Neural crest cell (in vitro differentiated cells): ENCODE data around the gene EME1. TPM values are rescaled to one million over a fixed set of nuclear protein-coding genes. Genes with fewer than 3 reads are reported as not detected.
"Not testable (repeated sequence)": the region's sequence is repeated elsewhere in the genome, so short reads cannot be mapped to it uniquely, and the experiment has no call there.

Source experiments
- DNase-seq: peaks from one replicate; pipeline ENCODE4 v3.0.0; 2021; ENCODE audit warnings: low read depth, mixed read lengths, low spot score
- H3K27ac Mint-ChIP-seq: one replicate; pipeline ENCODE4 v1.8.0; 2021; ENCODE audit warnings: mild to moderate bottlenecking, mixed read lengths; ENCODE audit not compliant: unreplicated experiment
- H3K27me3 Mint-ChIP-seq: 2 replicates; pipeline ENCODE4 v1.8.0; 2021; ENCODE audit warnings: low read depth, mild to moderate bottlenecking, mixed read lengths
- H3K36me3 Mint-ChIP-seq: 2 replicates; pipeline ENCODE4 v1.8.0; 2021; ENCODE audit warnings: low read depth, mild to moderate bottlenecking, mixed read lengths
- H3K4me1 Mint-ChIP-seq: 2 replicates; pipeline ENCODE4 v1.8.0; 2021; ENCODE audit warnings: mixed read lengths
- H3K4me3 Mint-ChIP-seq: one replicate; pipeline ENCODE4 v1.8.0; 2021; ENCODE audit warnings: mild to moderate bottlenecking, mixed read lengths
- H3K9me3 Mint-ChIP-seq: 2 replicates; pipeline ENCODE4 v1.8.0; 2021; ENCODE audit warnings: mixed read lengths
- CTCF ChIP-seq: fragments of 200-600 bp; sonication (generic); conservative IDR thresholded peaks from 2 replicates; pipeline ENCODE4 v1.5.0; 2021; ENCODE audit warnings: antibody characterized with exemption, mild to moderate bottlenecking
- total RNA-seq: library from RNA; stranded (reverse); gene quantifications from 2 replicates; pipeline ENCODE4 v1.2.1, GENCODE V29; 2021

EME1 gene
- total RNA-seq, 1 donor from 2014 or later, result 31.4 TPM

- peak; percentile 45 for DNase-seq
- H3K36me3 Mint-ChIP-seq, result no peaks in the 10 kb centered on the region
- TF ChIP-seq CTCF, result no peak
- peaks cover 36% of the 10 kb centered on the region for H3K4me1 Mint-ChIP-seq
- no peaks in the 10 kb centered on the region for H3K27me3 Mint-ChIP-seq
- H3K4me3 Mint-ChIP-seq, result peak within 1 kb of the TSS; percentile 85
- H3K9me3 Mint-ChIP-seq, result peaks cover 3% of the 10 kb centered on the region
- peak within 1 kb of the TSS; percentile 78 for H3K27ac Mint-ChIP-seq
These were observed 52.8 kb downstream of the EME1 start, which contains the start of gene ACSF2 for GRCh38 chr17:50425682-50426471. TSS of gene ACSF2 (plus strand) at chr17:50426218. CDS start at chr17:50426262, 44 bp downstream.

- peak overlapping the region; percentile 85 for H3K4me3 Mint-ChIP-seq
- peaks cover 41% of the 10 kb centered on the region for H3K4me1 Mint-ChIP-seq
- H3K27ac Mint-ChIP-seq, result no peak overlapping the region
- DNase-seq, result no peak
- TF ChIP-seq CTCF, result no peak
- H3K27me3 Mint-ChIP-seq, result no peaks in the 10 kb centered on the region
- H3K9me3 Mint-ChIP-seq, result peaks cover 3% of the 10 kb centered on the region
- H3K36me3 Mint-ChIP-seq, result no peaks in the 10 kb centered on the region
These were observed 53.4 kb downstream of the EME1 start for GRCh38 chr17:50426472-50426782.

- Mint-ChIP-seq H3K4me3 (peak overlapping the region; percentile 85), H3K4me1 (peaks cover 38% of the 10 kb centered on the region), H3K9me3 (peaks cover 3% of the 10 kb centered on the region), H3K27me3 (no peaks in the 10 kb centered on the region), H3K27ac (peak overlapping the region; percentile 78), H3K36me3 (no peaks in the 10 kb centered on the region)
- peak; percentile 46 for TF ChIP-seq CTCF
- DNase-seq, result no peak
These were observed 54.1 kb downstream of the EME1 start for GRCh38 chr17:50426814-50427787.

GRCh38 chr17:50428126-50428525 lies 55.1 kb downstream of the EME1 start:
- Mint-ChIP-seq H3K4me3 (peak overlapping the region; percentile 56), H3K4me1 (peaks cover 38% of the 10 kb centered on the region)
- not testable (repeated sequence) for H3K27ac Mint-ChIP-seq, DNase-seq, H3K36me3 Mint-ChIP-seq, H3K9me3 Mint-ChIP-seq, H3K27me3 Mint-ChIP-seq

- peak overlapping the region; percentile 73 for H3K4me3 Mint-ChIP-seq
- H3K4me1 Mint-ChIP-seq, result peaks cover 38% of the 10 kb centered on the region
- no peaks in the 10 kb centered on the region for H3K9me3 Mint-ChIP-seq
- no peaks in the 10 kb centered on the region for H3K27me3 Mint-ChIP-seq
- no peak for TF ChIP-seq CTCF
- no peak overlapping the region for H3K27ac Mint-ChIP-seq
- H3K36me3 Mint-ChIP-seq, result no peaks in the 10 kb centered on the region
- DNase-seq, result no peak
These were observed 55.9 kb downstream of the EME1 start for GRCh38 chr17:50428831-50429424.
